Osteocyte (in vitro differentiated cells): Measurements from ENCODE around the gene NOMO2. TPM values are rescaled to one million over a fixed set of nuclear protein-coding genes. Genes with fewer than 3 reads are reported as not detected.
"Not testable (repeated sequence)": the region's sequence is repeated elsewhere in the genome, so short reads cannot be mapped to it uniquely, and the experiment has no call there.

ENCODE experiments used
- DNase-seq: peaks from one replicate; pipeline ENCODE4 v3.0.0; 2021; ENCODE audit warnings: mixed read lengths; ENCODE audit not compliant: unreplicated experiment; ENCODE audit errors: extremely low spot score
- H3K27ac Mint-ChIP-seq: one replicate; pipeline ENCODE4 v1.8.0; 2021; ENCODE audit warnings: mild to moderate bottlenecking, mixed read lengths; ENCODE audit not compliant: unreplicated experiment
- H3K27me3 Mint-ChIP-seq: one replicate; pipeline ENCODE4 v1.8.0; 2021; ENCODE audit warnings: mixed read lengths; ENCODE audit not compliant: unreplicated experiment
- H3K36me3 Mint-ChIP-seq: one replicate; pipeline ENCODE4 v1.8.0; 2021; ENCODE audit warnings: mixed read lengths; ENCODE audit not compliant: unreplicated experiment
- H3K4me1 Mint-ChIP-seq: one replicate; pipeline ENCODE4 v1.8.0; 2021; ENCODE audit warnings: mixed read lengths; ENCODE audit not compliant: unreplicated experiment
- H3K4me3 Mint-ChIP-seq: one replicate; pipeline ENCODE4 v1.8.0; 2021; ENCODE audit warnings: mild to moderate bottlenecking, moderate library complexity, mixed read lengths; ENCODE audit not compliant: unreplicated experiment
- H3K9me3 Mint-ChIP-seq: one replicate; pipeline ENCODE4 v1.8.0; 2021; ENCODE audit warnings: mixed read lengths; ENCODE audit not compliant: unreplicated experiment
- microRNA-seq: library from miRNA; unstranded; fragments of <30 nt; microRNA quantifications from one replicate; pipeline ENCODE4 v1.1.0, GENCODE V29; 2020; ENCODE audit not compliant: unreplicated experiment
- total RNA-seq: library from RNA; stranded (reverse); gene quantifications from 2 replicates; pipeline ENCODE4 v1.2.1, GENCODE V29; 2021

Gene NOMO2
- total RNA-seq, 1 donor from 2014 or later, result 142 TPM

DNA sequence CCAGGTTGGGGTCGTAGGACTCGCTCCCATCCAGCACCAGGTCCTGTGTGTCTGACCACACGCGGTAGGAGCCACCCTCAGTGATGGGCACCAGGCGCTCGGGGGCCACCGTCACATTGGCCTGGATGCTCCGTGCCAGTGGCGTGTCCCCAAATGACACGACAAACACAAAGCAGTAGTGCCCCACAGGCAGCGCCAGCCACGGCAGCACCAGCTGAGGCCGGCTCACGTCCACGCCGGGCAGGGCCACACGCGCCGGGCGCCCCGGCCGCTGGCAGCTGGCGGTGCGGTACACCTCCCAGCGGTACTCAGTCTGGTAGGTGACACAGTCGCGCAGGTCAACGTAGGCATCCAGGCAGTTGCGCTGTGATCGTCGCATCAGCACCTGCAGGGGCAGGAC is 177.0 kb downstream of the NOMO2 start:
- H3K27ac Mint-ChIP-seq, H3K4me3 Mint-ChIP-seq, H3K4me1 Mint-ChIP-seq, H3K27me3 Mint-ChIP-seq, DNase-seq, H3K36me3 Mint-ChIP-seq, H3K9me3 Mint-ChIP-seq: not testable (repeated sequence)

DNA sequence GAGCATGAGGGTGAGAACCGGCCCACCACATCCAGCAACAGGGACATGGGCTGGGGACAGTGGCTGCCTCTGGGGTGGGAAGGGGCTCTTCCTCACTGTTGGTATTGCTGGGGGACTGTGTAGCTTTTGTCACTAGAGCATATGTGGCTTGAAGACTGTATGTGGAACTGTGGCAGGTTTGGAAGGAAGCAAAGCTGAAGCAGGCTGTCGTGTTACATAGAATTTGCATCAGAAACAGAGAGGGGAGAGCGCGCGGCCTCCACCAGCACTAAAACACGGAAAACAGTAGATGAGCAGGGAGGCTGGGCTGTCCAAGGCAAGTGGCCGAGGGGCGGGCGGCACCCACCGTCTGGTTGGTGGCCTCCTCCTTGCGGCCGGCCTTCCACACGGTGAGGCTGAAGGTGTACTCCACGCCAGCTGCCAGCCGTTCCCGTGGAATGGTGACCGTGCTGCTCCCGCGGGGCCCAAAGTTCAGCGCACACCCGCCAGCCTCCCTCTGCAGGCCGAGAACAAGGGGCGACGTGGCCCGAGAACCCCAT is 177.7 kb downstream of the NOMO2 start:
- not testable (repeated sequence) for H3K4me3 Mint-ChIP-seq, H3K9me3 Mint-ChIP-seq, DNase-seq, H3K36me3 Mint-ChIP-seq, H3K27ac Mint-ChIP-seq, H3K27me3 Mint-ChIP-seq, H3K4me1 Mint-ChIP-seq

DNA sequence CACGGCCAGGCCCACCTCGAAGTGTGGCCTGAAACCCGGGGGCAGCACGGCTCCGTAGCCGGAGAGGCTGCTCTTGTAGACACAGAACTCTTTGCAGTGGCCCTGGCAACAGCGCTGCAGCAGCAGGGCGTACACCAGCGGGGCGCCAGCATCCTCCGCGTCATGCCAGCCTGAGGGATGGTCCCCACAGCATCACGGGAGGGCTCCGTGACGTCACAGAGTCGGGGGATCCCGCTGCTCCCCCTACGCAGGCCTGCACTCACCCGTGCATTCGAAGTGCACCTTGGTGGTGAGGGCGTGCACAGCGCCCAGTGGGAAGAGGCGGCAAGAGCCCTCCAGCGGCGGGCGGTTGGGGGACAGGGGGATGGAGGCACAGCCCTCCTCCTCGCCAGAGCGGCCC is 179.2 kb downstream of the NOMO2 start:
- not testable (repeated sequence) for DNase-seq, H3K27ac Mint-ChIP-seq, H3K36me3 Mint-ChIP-seq, H3K4me1 Mint-ChIP-seq, H3K4me3 Mint-ChIP-seq, H3K27me3 Mint-ChIP-seq, H3K9me3 Mint-ChIP-seq

Small RNA genes lying within 50 kb of the gene (microRNA-seq; reads per million reads assigned to microRNA genes)
- gene MIR3179-3 (not detected), gene MIR3179-4 (not detected), gene MIR3180-3 (not detected), gene MIR3670-3 (not detected), gene MIR3670-4 (not detected), gene MIR6770-3 (not detected)

Other genes starting within 250 kb of the NOMO2 start
- 0.39 and 0.56 TPM in 2 replicates for gene NPIPA8, start 225.4 kb downstream of the NOMO2 start, total RNA-seq
- 1,200 and 1,259 TPM in 2 replicates for gene RPS15A, start 228.2 kb upstream of the NOMO2 start, total RNA-seq
- gene ARL6IP1, start 239.5 kb upstream of the NOMO2 start, total RNA-seq, result 95.4 and 97.9 TPM in 2 replicates